ENCODE results near the gene REEP3.
"Not testable (repeated sequence)": the region's sequence is repeated elsewhere in the genome, so short reads cannot be mapped to it uniquely, and the experiment has no call there.

GRCh38 chr10:63492317-63492690, 28.9 kb upstream of the REEP3 start:
- TF ChIP-seq, protein P1, sequence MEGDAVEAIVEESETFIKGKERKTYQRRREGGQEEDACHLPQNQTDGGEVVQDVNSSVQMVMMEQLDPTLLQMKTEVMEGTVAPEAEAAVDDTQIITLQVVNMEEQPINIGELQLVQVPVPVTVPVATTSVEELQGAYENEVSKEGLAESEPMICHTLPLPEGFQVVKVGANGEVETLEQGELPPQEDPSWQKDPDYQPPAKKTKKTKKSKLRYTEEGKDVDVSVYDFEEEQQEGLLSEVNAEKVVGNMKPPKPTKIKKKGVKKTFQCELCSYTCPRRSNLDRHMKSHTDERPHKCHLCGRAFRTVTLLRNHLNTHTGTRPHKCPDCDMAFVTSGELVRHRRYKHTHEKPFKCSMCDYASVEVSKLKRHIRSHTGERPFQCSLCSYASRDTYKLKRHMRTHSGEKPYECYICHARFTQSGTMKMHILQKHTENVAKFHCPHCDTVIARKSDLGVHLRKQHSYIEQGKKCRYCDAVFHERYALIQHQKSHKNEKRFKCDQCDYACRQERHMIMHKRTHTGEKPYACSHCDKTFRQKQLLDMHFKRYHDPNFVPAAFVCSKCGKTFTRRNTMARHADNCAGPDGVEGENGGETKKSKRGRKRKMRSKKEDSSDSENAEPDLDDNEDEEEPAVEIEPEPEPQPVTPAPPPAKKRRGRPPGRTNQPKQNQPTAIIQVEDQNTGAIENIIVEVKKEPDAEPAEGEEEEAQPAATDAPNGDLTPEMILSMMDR (IDR thresholded peaks at IDR 0.05): not testable (repeated sequence)
- TF ChIP-seq POLR2A (IDR thresholded peaks at IDR 0.05): not testable (repeated sequence)

Data from thyroid gland (tissue), 4 donors.